Amygdala (tissue), 56 donors: ENCODE results near the gene TRAK1.

Experiments used
- DNase-seq, 56 donors: peaks; one replicate each; lab custom pipeline; 2025; lab: John Stamatoyannopoulos, UW

Gene TRAK1

GRCh38 chr3:42120866-42121265 is 29.7 kb downstream of the TRAK1 start:
- DNase-seq = no peak

GRCh38 chr3:42122261-42123011 is 31.3 kb downstream of the TRAK1 start:
- DNase-seq = peak in 12 of 56 donors; percentile 10 to 55 (median 27)

- no peak for DNase-seq
These were observed 31.9 kb downstream of the TRAK1 start for GRCh38 chr3:42123012-42123581.

DNA sequence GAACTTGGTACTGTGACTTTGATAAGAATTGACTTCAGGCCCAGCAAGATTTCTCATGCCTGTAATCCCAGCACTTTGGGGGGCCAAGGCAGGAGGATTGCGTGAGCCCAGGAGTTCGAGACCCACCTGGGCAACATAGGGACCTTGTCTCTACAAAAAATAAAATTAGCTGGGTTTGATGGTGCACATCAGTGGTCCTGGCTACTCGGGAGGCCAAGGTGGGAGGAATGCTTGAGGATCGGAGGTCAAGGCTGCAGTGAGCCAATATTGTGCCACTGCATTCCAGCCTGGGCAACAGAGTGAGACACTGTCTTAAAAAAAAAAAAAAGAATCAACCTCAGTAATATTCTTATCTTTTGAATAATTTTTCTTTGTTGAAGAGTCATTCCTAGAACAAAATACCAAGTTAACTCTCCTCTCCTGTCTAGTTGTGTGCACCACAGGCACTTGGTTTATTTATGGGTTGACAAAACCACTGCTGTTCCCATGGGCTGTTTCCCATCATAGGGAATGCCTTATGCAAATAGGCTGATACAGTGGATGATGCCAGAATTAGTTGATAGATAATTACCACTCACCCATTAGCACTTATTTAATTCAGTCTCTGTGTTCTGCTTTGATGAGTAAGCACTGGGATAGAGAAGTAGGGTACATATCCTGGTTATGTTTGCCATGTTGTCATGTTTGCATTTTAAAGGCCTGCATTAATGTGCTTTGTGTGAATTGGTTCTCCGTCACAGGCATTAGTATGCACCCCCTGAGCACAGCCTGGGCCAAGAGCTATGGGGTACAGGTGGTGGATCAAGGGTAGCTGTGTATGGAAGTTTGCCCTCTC is 32.9 kb downstream of the TRAK1 start:
- DNase-seq = no peak

DNA sequence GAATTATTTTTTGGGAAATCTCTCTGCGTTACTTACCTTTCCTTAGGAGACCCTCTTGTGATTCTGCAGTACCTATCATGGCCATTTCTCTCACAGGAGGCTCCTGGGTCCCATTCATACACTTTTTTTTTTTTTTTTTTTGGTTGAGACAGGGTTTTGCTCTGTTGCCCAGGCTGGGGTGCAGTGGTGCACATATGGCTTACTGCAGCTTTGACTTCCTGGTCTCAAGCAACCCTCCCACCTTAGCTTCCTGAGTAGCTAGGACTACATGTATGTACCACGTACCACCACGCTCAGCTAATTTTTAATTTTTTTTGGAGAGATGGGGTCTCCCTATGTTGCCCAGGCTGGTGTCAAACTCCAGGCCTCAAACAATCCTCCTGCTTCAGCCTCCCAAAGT is 36.1 kb downstream of the TRAK1 start:
- DNase-seq = no peak

GRCh38 chr3:42128526-42128925 is 37.4 kb downstream of the TRAK1 start:
- no peak for DNase-seq

GRCh38 chr3:42129014-42129953 is 38.1 kb downstream of the TRAK1 start:
- DNase-seq = no peak

GRCh38 chr3:42130007-42130328 is 38.8 kb downstream of the TRAK1 start:
- no peak for DNase-seq

- DNase-seq = no peak
These were observed 39.3 kb downstream of the TRAK1 start for GRCh38 chr3:42130329-42131070.

GRCh38 chr3:42133500-42134298 is 42.5 kb downstream of the TRAK1 start:
- DNase-seq = no peak

DNA sequence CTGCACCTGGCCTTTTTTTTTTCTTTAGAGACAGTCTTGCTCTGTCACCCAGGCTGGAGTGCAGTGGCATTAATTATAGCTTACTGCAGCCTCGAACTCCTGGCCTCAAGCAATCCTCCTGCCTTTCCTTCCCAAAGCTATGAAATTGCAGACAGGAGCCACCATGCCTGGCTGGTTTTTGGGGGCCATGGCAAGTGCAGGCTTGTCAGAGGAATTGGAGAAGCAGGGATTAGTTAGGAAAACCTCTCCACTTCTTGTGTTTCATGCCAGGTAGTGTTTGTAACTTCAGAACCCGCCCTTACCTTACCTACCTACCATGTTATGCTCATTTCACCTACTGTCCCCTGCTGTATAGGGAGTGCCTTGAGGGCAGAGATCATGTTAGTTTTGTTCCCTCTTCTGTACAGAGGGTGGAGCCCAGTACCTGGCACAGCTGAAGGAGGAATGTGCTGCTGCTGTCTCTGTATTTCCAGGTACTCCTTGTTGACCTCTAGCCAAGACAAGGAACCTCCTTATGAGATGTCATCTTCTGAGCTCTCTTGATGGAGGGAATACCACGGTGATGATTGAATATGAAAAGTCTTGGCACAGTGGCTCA is 43.8 kb downstream of the TRAK1 start:
- no peak for DNase-seq

GRCh38 chr3:42139621-42140453 is 48.7 kb downstream of the TRAK1 start:
- peak in 3 of 56 donors; percentile 28 to 58 (median 33) for DNase-seq

- no peak for DNase-seq
These were observed 49.6 kb downstream of the TRAK1 start for GRCh38 chr3:42140665-42141203.

- DNase-seq = no peak
These were observed 52.3 kb downstream of the TRAK1 start for GRCh38 chr3:42143440-42143839.

- DNase-seq = no peak
These were observed 53.1 kb downstream of the TRAK1 start for GRCh38 chr3:42144209-42144608.

GRCh38 chr3:42148086-42148848 is 57.1 kb downstream of the TRAK1 start:
- DNase-seq = no peak
